ENCODE measurements around the gene FIGNL1.

- TF ChIP-seq CTCF (IDR thresholded peaks at IDR 0.05 in 2 of 3, conservative IDR thresholded peaks at IDR 0.05 in 1 of 3; ENCODE audit: borderline replicate concordance in 1 of 3, insufficient read depth in 1 of 3, low read depth in 2 of 3, low read length in 2 of 3) (no peak), CEBPB (IDR thresholded peaks at IDR 0.05; ENCODE audit: low read depth) (no peak), EZH2phosphoT487 (IDR thresholded peaks at IDR 0.05; ENCODE audit: borderline replicate concordance) (no peak), EGR1 (IDR thresholded peaks at IDR 0.05; ENCODE audit: low read depth) (no peak), POLR2AphosphoS5 (IDR thresholded peaks at IDR 0.05; ENCODE audit: low read depth, low read length) (no peak)
These were observed 41.8 kb upstream of the FIGNL1 start for GRCh38 chr7:50491943-50492342.

All from HCT116 (cell line).